Astrocyte (in vitro differentiated cells and primary cell): ENCODE data around the gene CDH13.

Experiments used
- CTCF ChIP-seq: IDR thresholded peaks from 2 replicates; pipeline ENCODE4 v1.5.1; 2011; ENCODE audit warnings: low read depth, mild to moderate bottlenecking, inconsistent platforms, low read length, moderate library complexity; ENCODE audit not compliant: insufficient read depth
- EZH2 ChIP-seq: IDR thresholded peaks from 2 replicates; pipeline ENCODE4 v1.6.1; 2012; ENCODE audit warnings: mild to moderate bottlenecking, low read length, inconsistent platforms; ENCODE audit not compliant: insufficient read depth

- TF ChIP-seq EZH2, result no peak
- TF ChIP-seq CTCF, result no peak
Measured at GRCh38 chr16:83626676-83627075, 999.9 kb downstream of the CDH13 start.
